ENCODE data around the gene C17orf107. TPM values are rescaled to one million over a fixed set of nuclear protein-coding genes. Genes with fewer than 3 reads are reported as not detected.

Gene C17orf107
- total and polyA plus RNA-seq, 2 of the 13 experiments (the other 11 are each of a cell fraction or from before 2014, with no cell fraction given) = 0.20 to 0.59 TPM

- no peak for TF ChIP-seq ZBTB10 (CRISPR knock-in tag; IDR thresholded peaks at IDR 0.05; ENCODE audit: borderline replicate concordance)
- no peak for TF ChIP-seq FOXJ3 (CRISPR knock-in tag; IDR thresholded peaks at IDR 0.05; ENCODE audit: borderline replicate concordance)
- TF ChIP-seq ZNF615 (CRISPR knock-in tag; IDR thresholded peaks at IDR 0.05; ENCODE audit: borderline replicate concordance) = no peak
- no peak for TF ChIP-seq ZNF780A (CRISPR knock-in tag; IDR thresholded peaks at IDR 0.05)
- no peak for TF ChIP-seq ZNF772 (CRISPR knock-in tag; IDR thresholded peaks at IDR 0.05)
- no peak for TF ChIP-seq ZNF350 (CRISPR knock-in tag; IDR thresholded peaks at IDR 0.05; ENCODE audit: borderline replicate concordance, low read depth)
- TF ChIP-seq, protein P1, sequence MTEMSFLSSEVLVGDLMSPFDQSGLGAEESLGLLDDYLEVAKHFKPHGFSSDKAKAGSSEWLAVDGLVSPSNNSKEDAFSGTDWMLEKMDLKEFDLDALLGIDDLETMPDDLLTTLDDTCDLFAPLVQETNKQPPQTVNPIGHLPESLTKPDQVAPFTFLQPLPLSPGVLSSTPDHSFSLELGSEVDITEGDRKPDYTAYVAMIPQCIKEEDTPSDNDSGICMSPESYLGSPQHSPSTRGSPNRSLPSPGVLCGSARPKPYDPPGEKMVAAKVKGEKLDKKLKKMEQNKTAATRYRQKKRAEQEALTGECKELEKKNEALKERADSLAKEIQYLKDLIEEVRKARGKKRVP (CRISPR knock-in tag; IDR thresholded peaks at IDR 0.05) = no peak
- TF ChIP-seq ADNP (CRISPR knock-in tag; IDR thresholded peaks at IDR 0.05) = no peak
- no peak for TF ChIP-seq JDP2 (CRISPR knock-in tag; IDR thresholded peaks at IDR 0.05; ENCODE audit: borderline replicate concordance)
- no peak for TF ChIP-seq MBD4 (IDR thresholded peaks at IDR 0.05; ENCODE audit: borderline replicate concordance, low read length)
- no peak for TF ChIP-seq ZNF10 (CRISPR knock-in tag; IDR thresholded peaks at IDR 0.05; ENCODE audit: borderline replicate concordance, low read depth)
- no peak for TF ChIP-seq U2AF1 (optimal IDR thresholded peaks at IDR 0.05; ENCODE audit: low read depth, low read length)
- no peak for TF ChIP-seq ZSCAN29 (CRISPR knock-in tag; conservative IDR thresholded peaks at IDR 0.05)
- 0 out of 2 replicates have a peak, but pooled peaks have one; percentile 22 for TF ChIP-seq ZNF274 (CRISPR knock-in tag; IDR thresholded peaks at IDR 0.05)
- 0 out of 2 replicates have a peak, but pooled peaks have one; percentile 17 for TF ChIP-seq HIVEP1 (CRISPR knock-in tag; IDR thresholded peaks at IDR 0.05)
- TF ChIP-seq GFI1 (CRISPR knock-in tag; IDR thresholded peaks at IDR 0.05; ENCODE audit: borderline replicate concordance) = no peak
- no peak for TF ChIP-seq ZNF674 (CRISPR knock-in tag; IDR thresholded peaks at IDR 0.05; ENCODE audit: low read depth)
- 0 out of 2 replicates have a peak, but pooled peaks have one; percentile 47 for TF ChIP-seq AKAP8 (CRISPR knock-in tag; IDR thresholded peaks at IDR 0.05)
- no peak for TF ChIP-seq ZNF343 (CRISPR knock-in tag; IDR thresholded peaks at IDR 0.05)
- TF ChIP-seq, protein P2, sequence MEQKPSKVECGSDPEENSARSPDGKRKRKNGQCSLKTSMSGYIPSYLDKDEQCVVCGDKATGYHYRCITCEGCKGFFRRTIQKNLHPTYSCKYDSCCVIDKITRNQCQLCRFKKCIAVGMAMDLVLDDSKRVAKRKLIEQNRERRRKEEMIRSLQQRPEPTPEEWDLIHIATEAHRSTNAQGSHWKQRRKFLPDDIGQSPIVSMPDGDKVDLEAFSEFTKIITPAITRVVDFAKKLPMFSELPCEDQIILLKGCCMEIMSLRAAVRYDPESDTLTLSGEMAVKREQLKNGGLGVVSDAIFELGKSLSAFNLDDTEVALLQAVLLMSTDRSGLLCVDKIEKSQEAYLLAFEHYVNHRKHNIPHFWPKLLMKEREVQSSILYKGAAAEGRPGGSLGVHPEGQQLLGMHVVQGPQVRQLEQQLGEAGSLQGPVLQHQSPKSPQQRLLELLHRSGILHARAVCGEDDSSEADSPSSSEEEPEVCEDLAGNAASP (CRISPR knock-in tag; IDR thresholded peaks at IDR 0.05; ENCODE audit: borderline replicate concordance) = no peak
- no peak for TF ChIP-seq KDM4B (CRISPR knock-in tag; IDR thresholded peaks at IDR 0.05)
- peak; percentile 54 for TF ChIP-seq YY1 (IDR thresholded peaks at IDR 0.05; ENCODE audit: insufficient read depth, insufficient replicate concordance, low read depth, low read length)
- TF ChIP-seq, protein P3, sequence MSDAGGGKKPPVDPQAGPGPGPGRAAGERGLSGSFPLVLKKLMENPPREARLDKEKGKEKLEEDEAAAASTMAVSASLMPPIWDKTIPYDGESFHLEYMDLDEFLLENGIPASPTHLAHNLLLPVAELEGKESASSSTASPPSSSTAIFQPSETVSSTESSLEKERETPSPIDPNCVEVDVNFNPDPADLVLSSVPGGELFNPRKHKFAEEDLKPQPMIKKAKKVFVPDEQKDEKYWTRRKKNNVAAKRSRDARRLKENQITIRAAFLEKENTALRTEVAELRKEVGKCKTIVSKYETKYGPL (CRISPR knock-in tag; IDR thresholded peaks at IDR 0.05) = no peak
- no peak for TF ChIP-seq FOSL1 (CRISPR knock-in tag; IDR thresholded peaks at IDR 0.05; ENCODE audit: borderline replicate concordance)
- no peak for TF ChIP-seq ZNF367 (CRISPR knock-in tag; IDR thresholded peaks at IDR 0.05; ENCODE audit: borderline replicate concordance)
These were observed 35.0 kb downstream of the C17orf107 start (continued) for GRCh38 chr17:4934173-4934979.

All from HepG2 (cell line).